Left ventricle myocardium superior (tissue), 1 donor: ENCODE measurements around the gene HDAC4. TPM values are rescaled to one million over a fixed set of nuclear protein-coding genes. Genes with fewer than 3 reads are reported as not detected.
A peak's percentile ranks its signal among the peaks of the same experiment; 100 is the strongest.

Experiments used
- ATAC-seq: fragments of 200-7000 bp; cut with Tn5 transposase; one replicate; pipeline ENCODE4 v1.9.1; 2020; ENCODE audit warnings: mild to moderate bottlenecking, moderate library complexity
- DNase-seq: peaks from one replicate; pipeline ENCODE4 v3.0.0-alpha.2; 2020
- intact Hi-C: fragments of 100-400 bp; cut with micrococcal nuclease; formaldehyde crosslinking; loops from one replicate; pipeline ENCODE4 v1.11.0; 2022
- total RNA-seq: library from RNA; stranded (reverse); fragmentation: NEBNext Ultra II Directional; extraction: Animal tissue kit (Norgen Biotek cat#: 25700); gene quantifications from one replicate; pipeline ENCODE4 v1.2.1, GENCODE V29; 2021
- donor health status: DM: no; HTN: yes; CAD: no; lungs with severe emphysema.

HDAC4 gene
- total RNA-seq, 1 donor from 2014 or later: 25.6 TPM

GRCh38 chr2:239376351-239376750 is 24.5 kb downstream of the HDAC4 start:
- DNase-seq: no peak
- ATAC-seq: no peak
- intact Hi-C loops: no loop called here

- intact Hi-C loops: no loop called here
- DNase-seq (no peak), ATAC-seq (peak; percentile 56)
Observed at GRCh38 chr2:239375278-239376061, 25.4 kb downstream of the HDAC4 start.

GRCh38 chr2:239374896-239375277 is 25.9 kb downstream of the HDAC4 start:
- intact Hi-C loops: no loop called here
- ATAC-seq (no peak), DNase-seq (no peak)

GRCh38 chr2:239372835-239373234 is 28.0 kb downstream of the HDAC4 start:
- ATAC-seq: no peak
- intact Hi-C loops: no loop called here
- no peak for DNase-seq

GRCh38 chr2:239371726-239372686 is 28.8 kb downstream of the HDAC4 start:
- intact Hi-C loops: no loop called here
- DNase-seq (no peak), ATAC-seq (no peak)

- ATAC-seq (no peak), DNase-seq (no peak)
- intact Hi-C loops: no loop called here
Observed at GRCh38 chr2:239370876-239371725, 29.7 kb downstream of the HDAC4 start.

GRCh38 chr2:239370403-239370802 is 30.4 kb downstream of the HDAC4 start:
- intact Hi-C loops: no loop called here
- DNase-seq (no peak), ATAC-seq (no peak)

- ATAC-seq (peak; percentile 19), DNase-seq (no peak)
- intact Hi-C loops: no loop called here
Observed at GRCh38 chr2:239369631-239370161, 31.1 kb downstream of the HDAC4 start.

- no peak for DNase-seq
- intact Hi-C loops: no loop called here
- ATAC-seq: no peak
Observed at GRCh38 chr2:239368906-239369552, 31.8 kb downstream of the HDAC4 start.

- intact Hi-C loops: no loop called here
- ATAC-seq: no peak
- DNase-seq: no peak
Observed at GRCh38 chr2:239368321-239368720, 32.5 kb downstream of the HDAC4 start.

GRCh38 chr2:239366740-239367139 is 34.1 kb downstream of the HDAC4 start:
- intact Hi-C loops: no loop called here
- ATAC-seq: no peak
- no peak for DNase-seq

- DNase-seq: no peak
- intact Hi-C loops: no loop called here
- no peak for ATAC-seq
Observed at GRCh38 chr2:239365782-239366435, 34.9 kb downstream of the HDAC4 start.

GRCh38 chr2:239365071-239365781 is 35.6 kb downstream of the HDAC4 start:
- ATAC-seq (no peak), DNase-seq (no peak)
- intact Hi-C loops: no loop called here

- DNase-seq (no peak), ATAC-seq (no peak)
- intact Hi-C loops: no loop called here
Observed at GRCh38 chr2:239363946-239364637, 36.7 kb downstream of the HDAC4 start.

- DNase-seq: no peak
- ATAC-seq: peak; percentile 27
- intact Hi-C loops: no loop called here
Observed at GRCh38 chr2:239362507-239362906, 38.3 kb downstream of the HDAC4 start.

- no peak for ATAC-seq
- intact Hi-C loops: no loop called here
- DNase-seq: no peak
Observed at GRCh38 chr2:239361311-239361642, 39.5 kb downstream of the HDAC4 start.
